ENCODE measurements around the gene AGXT. TPM values are rescaled to one million over a fixed set of nuclear protein-coding genes. Genes with fewer than 3 reads are reported as not detected.

AGXT gene
- total and polyA plus RNA-seq, 10 donors: 0.61 to 4.5 (median 1.6) TPM; not detected in 1

DNA sequence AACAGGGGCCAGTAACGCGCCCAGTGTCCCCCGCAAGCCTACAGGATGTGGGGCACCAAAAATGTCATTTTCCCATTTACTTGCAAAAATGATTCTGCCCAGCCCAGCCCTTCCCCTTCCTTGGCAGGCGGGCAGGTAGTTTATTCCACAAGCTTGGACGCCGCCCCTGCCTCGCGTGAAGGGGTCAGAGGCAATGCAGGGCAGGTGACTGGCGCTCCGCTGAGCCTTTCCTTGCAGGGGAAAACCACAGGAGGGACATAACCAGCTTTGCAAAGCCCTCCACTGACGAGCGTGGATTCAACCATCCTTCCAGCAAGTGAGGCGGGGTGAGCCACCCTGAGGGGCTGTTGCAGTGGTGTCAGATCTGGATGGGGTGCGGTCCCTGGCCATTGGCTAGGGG, 22.1 kb downstream of the AGXT start:
- Histone ChIP-seq H3K4me1 (peaks cover 0 to 7% (median 0%) of the 10 kb centered on the region in 6 donors), H3K36me3 (no peaks in the 10 kb centered on the region), H3K27me3 (replicated peaks in 1 of 7) (no peaks in the 10 kb centered on the region), H3K9me3 (no peaks in the 10 kb centered on the region), H3K27ac (no peak overlapping the region), H3K4me3 (no peak overlapping the region)
- TF ChIP-seq, protein P1, sequence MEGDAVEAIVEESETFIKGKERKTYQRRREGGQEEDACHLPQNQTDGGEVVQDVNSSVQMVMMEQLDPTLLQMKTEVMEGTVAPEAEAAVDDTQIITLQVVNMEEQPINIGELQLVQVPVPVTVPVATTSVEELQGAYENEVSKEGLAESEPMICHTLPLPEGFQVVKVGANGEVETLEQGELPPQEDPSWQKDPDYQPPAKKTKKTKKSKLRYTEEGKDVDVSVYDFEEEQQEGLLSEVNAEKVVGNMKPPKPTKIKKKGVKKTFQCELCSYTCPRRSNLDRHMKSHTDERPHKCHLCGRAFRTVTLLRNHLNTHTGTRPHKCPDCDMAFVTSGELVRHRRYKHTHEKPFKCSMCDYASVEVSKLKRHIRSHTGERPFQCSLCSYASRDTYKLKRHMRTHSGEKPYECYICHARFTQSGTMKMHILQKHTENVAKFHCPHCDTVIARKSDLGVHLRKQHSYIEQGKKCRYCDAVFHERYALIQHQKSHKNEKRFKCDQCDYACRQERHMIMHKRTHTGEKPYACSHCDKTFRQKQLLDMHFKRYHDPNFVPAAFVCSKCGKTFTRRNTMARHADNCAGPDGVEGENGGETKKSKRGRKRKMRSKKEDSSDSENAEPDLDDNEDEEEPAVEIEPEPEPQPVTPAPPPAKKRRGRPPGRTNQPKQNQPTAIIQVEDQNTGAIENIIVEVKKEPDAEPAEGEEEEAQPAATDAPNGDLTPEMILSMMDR (IDR thresholded peaks at IDR 0.05 in 8 of 11, conservative IDR thresholded peaks at IDR 0.05 in 3 of 11): no peak
- no peak for TF ChIP-seq POLR2A (IDR thresholded peaks at IDR 0.05)
- no peak for DNase-seq
- 77 to 91% (median 86%) methylated on average over 12 to 14 of the region's 14 CpGs for WGBS, 5 donors
- intact Hi-C loops (cut with DNase I; ENCODE audit: low total_unique reads): no loop called here

DNA sequence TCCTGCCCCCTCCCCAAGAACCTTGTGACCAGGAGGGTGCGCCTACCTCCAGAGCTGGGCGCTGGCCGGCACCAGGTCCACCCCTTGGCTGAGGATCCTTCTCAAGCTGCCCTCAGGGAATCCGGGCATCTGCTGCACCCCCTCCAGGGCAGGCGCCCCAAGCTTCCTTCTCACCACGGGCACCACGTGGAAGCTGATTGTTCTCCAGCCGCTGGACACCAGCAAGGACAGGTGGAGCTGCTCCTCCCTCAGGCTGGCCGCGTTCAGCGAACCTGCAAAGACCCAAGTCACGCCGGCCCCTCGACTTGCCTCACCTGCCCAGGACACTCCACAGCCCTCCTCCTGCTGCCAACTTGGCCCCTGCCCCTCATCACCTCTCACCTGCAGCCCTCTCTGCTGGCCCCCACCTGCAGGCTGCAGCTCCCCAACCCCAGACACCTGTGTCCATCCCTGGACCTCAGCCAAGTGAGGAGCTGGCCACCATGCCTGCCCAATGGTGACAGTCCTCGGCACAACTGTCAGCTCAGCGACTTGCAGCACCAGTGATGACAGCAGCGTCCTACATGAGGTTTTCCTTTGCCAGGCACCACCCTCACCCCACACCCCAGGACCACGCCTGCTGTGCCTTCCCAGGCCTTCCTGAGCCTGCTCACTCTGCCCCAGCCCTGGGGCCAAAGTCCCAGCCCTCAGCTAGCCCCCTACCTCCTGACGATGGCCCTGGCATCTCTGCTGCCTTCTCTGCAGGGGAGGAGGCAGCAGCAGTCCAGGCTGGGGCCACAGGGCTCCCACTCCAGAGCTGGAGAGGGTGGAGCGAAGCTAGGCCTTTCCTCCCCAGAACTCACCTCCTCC, 23.1 kb downstream of the AGXT start:
- no peak for DNase-seq
- WGBS, 5 donors: 80 to 90% (median 86%) methylated on average over 13 to 20 of the region's 20 CpGs
- Histone ChIP-seq H3K27me3 (replicated peaks in 1 of 7) (no peaks in the 10 kb centered on the region), H3K27ac (no peak overlapping the region), H3K4me3 (no peak overlapping the region), H3K4me1 (peaks cover 0 to 8% (median 1%) of the 10 kb centered on the region in 6 donors), H3K9me3 (no peaks in the 10 kb centered on the region), H3K36me3 (no peaks in the 10 kb centered on the region)
- intact Hi-C loops (cut with DNase I; ENCODE audit: low total_unique reads): no loop called here
- TF ChIP-seq POLR2A (IDR thresholded peaks at IDR 0.05) (no peak), POLR2AphosphoS5 (IDR thresholded peaks at IDR 0.05) (no peak)
- TF ChIP-seq, protein P1 (IDR thresholded peaks at IDR 0.05 in 8 of 11, conservative IDR thresholded peaks at IDR 0.05 in 3 of 11): no peak

- peaks cover 0 to 14% (median 7%) of the 10 kb centered on the region in 6 donors for H3K4me1 ChIP-seq
- H3K27me3 ChIP-seq (replicated peaks in 1 of 7): no peaks in the 10 kb centered on the region
- no peak overlapping the region for H3K27ac ChIP-seq
- WGBS, 5 donors: 83 to 91% (median 88%) methylated on average over 7 to 9 of the region's 9 CpGs
- H3K4me3 ChIP-seq: no peak overlapping the region
- intact Hi-C loops (cut with DNase I; ENCODE audit: low total_unique reads): no loop called here
- TF ChIP-seq POLR2A (IDR thresholded peaks at IDR 0.05): no peak
- TF ChIP-seq POLR2AphosphoS5 (IDR thresholded peaks at IDR 0.05): no peak
- TF ChIP-seq, protein P1 (IDR thresholded peaks at IDR 0.05 in 8 of 11, conservative IDR thresholded peaks at IDR 0.05 in 3 of 11): no peak
- DNase-seq: no peak
- no peaks in the 10 kb centered on the region for H3K9me3 ChIP-seq
- H3K36me3 ChIP-seq: no peaks in the 10 kb centered on the region
These were observed 23.7 kb downstream of the AGXT start for GRCh38 chr2:240892356-240892755.

GRCh38 chr2:240892925-240893324, 24.3 kb downstream of the AGXT start:
- Histone ChIP-seq H3K4me3 (no peak overlapping the region), H3K27ac (no peak overlapping the region), H3K27me3 (replicated peaks in 1 of 7) (no peaks in the 10 kb centered on the region), H3K36me3 (no peaks in the 10 kb centered on the region), H3K9me3 (no peaks in the 10 kb centered on the region), H3K4me1 (peaks cover 0 to 18% (median 10%) of the 10 kb centered on the region in 6 donors)
- DNase-seq: no peak
- intact Hi-C loops (cut with DNase I; ENCODE audit: low total_unique reads): no loop called here
- WGBS, 5 donors: 82 to 100% (median 89%) methylated on average over 6 to 12 of the region's 12 CpGs
- TF ChIP-seq POLR2A (IDR thresholded peaks at IDR 0.05): no peak
- TF ChIP-seq, protein P1 (IDR thresholded peaks at IDR 0.05 in 8 of 11, conservative IDR thresholded peaks at IDR 0.05 in 3 of 11): no peak
- TF ChIP-seq POLR2AphosphoS5 (IDR thresholded peaks at IDR 0.05): no peak
